ENCODE results near the gene NCAPG2. TPM values are rescaled to one million over a fixed set of nuclear protein-coding genes. Genes with fewer than 3 reads are reported as not detected.

NCAPG2 gene
- total RNA-seq, 2 experiments from 2014 or later = 61.8 to 111 TPM

DNA sequence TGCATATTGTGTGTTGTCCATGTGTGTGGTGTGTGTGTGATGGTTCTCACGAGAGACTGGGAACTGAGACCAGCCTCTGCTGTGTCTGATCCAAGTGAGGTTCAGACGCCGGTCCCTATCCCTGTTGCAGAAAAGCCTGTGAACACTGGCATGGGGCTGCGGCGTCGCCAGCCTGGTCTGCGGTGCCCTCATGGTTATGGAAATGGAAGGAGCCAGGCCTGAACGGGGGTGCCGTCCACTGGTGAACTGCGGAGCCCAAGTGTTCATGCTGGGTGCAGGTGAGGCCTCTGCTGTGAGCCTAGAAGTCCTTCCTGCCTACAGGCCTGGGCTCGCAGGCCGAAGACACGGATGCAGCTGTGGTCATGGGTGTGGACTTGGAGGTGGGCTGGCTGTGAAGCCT is 18.7 kb upstream of the NCAPG2 start:
- Histone ChIP-seq H3K9me3 (ENCODE audit: low read length) (no peaks in the 10 kb centered on the region), H3K4me1 (ENCODE audit: insufficient read depth, low read length, poor library complexity, severe bottlenecking) (no peaks in the 10 kb centered on the region), H2AFZ (ENCODE audit: low read length) (no peak overlapping the region), H3K4me3 (ENCODE audit: low read depth, low read length, poor library complexity, severe bottlenecking) (no peak overlapping the region), H3K36me3 (ENCODE audit: insufficient read depth, low read length) (no peaks in the 10 kb centered on the region), H3K27ac (ENCODE audit: low read depth, low read length, poor library complexity, severe bottlenecking) (no peak overlapping the region), H3K4me2 (ENCODE audit: low read length) (no peak overlapping the region), H3K79me2 (ENCODE audit: insufficient read depth, low read depth, low read length) (no peaks in the 10 kb centered on the region), H3K9me2 (ENCODE audit: insufficient read depth, low read length) (no peaks in the 10 kb centered on the region), H4K20me1 (ENCODE audit: insufficient read depth, low read length) (no peaks in the 10 kb centered on the region)
- BruUV-seq (replicated peaks) = no TSS peak
- CTCF ChIA-PET (ENCODE audit: unreplicated experiment) = no interaction called here
- intact Hi-C loops (cut with micrococcal nuclease; ENCODE audit: unreplicated experiment) = no loop called here
- TF ChIP-seq CTCF (conservative IDR thresholded peaks at IDR 0.05; ENCODE audit: low read length) (no peak), EZH2phosphoT487 (IDR thresholded peaks at IDR 0.05; ENCODE audit: borderline replicate concordance, low read depth, low read length) (no peak)
- DNase-seq (ENCODE audit: low spot score) = no peak
- POLR2A ChIA-PET = interaction anchor here (0.5 kb wide), 1 partner anchor 69 kb away, joined by 3 read pairs; no protein-coding TSS in a partner anchor

DNA sequence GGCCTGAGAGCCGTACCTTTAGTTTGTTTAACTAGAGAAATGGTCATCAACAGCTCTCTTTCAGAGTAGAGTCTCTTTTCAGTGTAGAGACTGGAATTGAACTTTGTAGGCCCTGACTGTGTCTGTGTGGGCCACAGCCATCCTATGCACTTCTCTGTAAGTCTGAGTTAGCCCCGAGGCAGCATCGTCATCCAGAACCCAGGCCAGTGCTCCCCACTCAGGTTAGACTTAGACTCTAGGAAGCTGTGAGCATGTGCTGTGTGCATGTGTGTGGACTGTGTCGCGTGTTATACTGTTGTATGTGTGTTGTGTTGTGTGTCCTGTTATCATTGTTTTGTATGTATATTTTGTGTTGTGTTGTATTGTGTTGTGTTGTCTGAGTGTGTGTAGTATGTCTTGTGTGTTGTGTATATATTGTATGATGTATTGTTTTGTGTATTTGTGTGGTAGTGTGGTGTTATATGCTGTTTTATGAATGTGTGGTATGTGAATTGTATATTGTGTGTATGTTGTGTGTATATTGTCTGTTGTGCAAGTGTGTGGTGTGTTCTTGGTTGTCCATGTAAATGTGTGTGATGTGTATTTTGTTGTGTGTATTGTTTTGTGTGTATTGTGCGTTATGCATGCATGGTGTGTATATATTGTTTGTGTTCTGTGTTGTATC is 18.1 kb upstream of the NCAPG2 start:
- TF ChIP-seq CTCF (conservative IDR thresholded peaks at IDR 0.05; ENCODE audit: low read length) = no peak
- TF ChIP-seq EZH2phosphoT487 (IDR thresholded peaks at IDR 0.05; ENCODE audit: borderline replicate concordance, low read depth, low read length) = no peak
- Histone ChIP-seq H3K9me2 (ENCODE audit: insufficient read depth, low read length) (no peaks in the 10 kb centered on the region), H4K20me1 (ENCODE audit: insufficient read depth, low read length) (no peaks in the 10 kb centered on the region), H3K27ac (ENCODE audit: low read depth, low read length, poor library complexity, severe bottlenecking) (no peak overlapping the region), H3K4me1 (ENCODE audit: insufficient read depth, low read length, poor library complexity, severe bottlenecking) (no peaks in the 10 kb centered on the region), H3K9me3 (ENCODE audit: low read length) (no peaks in the 10 kb centered on the region), H3K4me3 (ENCODE audit: low read depth, low read length, poor library complexity, severe bottlenecking) (no peak overlapping the region), H3K4me2 (ENCODE audit: low read length) (no peak overlapping the region), H3K36me3 (ENCODE audit: insufficient read depth, low read length) (no peaks in the 10 kb centered on the region), H2AFZ (ENCODE audit: low read length) (no peak overlapping the region), H3K79me2 (ENCODE audit: insufficient read depth, low read depth, low read length) (no peaks in the 10 kb centered on the region)
- POLR2A ChIA-PET = interaction anchor here (0.6 kb wide), 1 partner anchor 151 kb away, joined by 3 read pairs; no protein-coding TSS in a partner anchor
- intact Hi-C loops (cut with micrococcal nuclease; ENCODE audit: unreplicated experiment) = no loop called here
- no peak for DNase-seq (ENCODE audit: low spot score)
- CTCF ChIA-PET (ENCODE audit: unreplicated experiment) = no interaction called here
- no TSS peak for BruUV-seq (replicated peaks)

DNA sequence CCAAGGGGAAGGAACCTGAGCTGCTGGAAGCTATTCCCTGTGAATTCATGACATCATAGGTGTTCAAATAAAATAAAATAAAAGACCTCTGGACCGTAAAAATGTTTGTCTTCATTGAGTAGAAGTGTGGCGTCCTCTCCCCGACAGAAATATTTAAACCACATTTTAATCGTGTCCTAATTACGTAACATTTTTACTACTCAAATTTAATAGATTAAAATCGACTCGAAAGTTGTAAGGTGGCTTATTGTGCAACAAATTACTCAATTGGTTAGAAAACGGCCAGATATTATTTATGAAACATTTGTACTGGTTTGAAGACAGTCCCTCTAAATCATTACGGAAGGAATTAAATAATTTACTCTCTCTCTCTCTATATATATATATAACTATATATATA is 15.5 kb upstream of the NCAPG2 start:
- Histone ChIP-seq H3K4me3 (ENCODE audit: low read depth, low read length, poor library complexity, severe bottlenecking) (no peak overlapping the region), H3K9me3 (ENCODE audit: low read length) (no peaks in the 10 kb centered on the region), H3K36me3 (ENCODE audit: insufficient read depth, low read length) (no peaks in the 10 kb centered on the region), H3K4me1 (ENCODE audit: insufficient read depth, low read length, poor library complexity, severe bottlenecking) (peaks cover 10% of the 10 kb centered on the region), H4K20me1 (ENCODE audit: insufficient read depth, low read length) (no peaks in the 10 kb centered on the region), H3K27ac (ENCODE audit: low read depth, low read length, poor library complexity, severe bottlenecking) (no peak overlapping the region), H2AFZ (ENCODE audit: low read length) (no peak overlapping the region), H3K9me2 (ENCODE audit: insufficient read depth, low read length) (no peaks in the 10 kb centered on the region), H3K4me2 (ENCODE audit: low read length) (no peak overlapping the region), H3K79me2 (ENCODE audit: insufficient read depth, low read depth, low read length) (no peaks in the 10 kb centered on the region)
- BruUV-seq (replicated peaks) = no TSS peak
- ChIA-PET POLR2A (no interaction called here), CTCF (ENCODE audit: unreplicated experiment) (no interaction called here)
- DNase-seq (ENCODE audit: low spot score) = no peak
- intact Hi-C loops (cut with micrococcal nuclease; ENCODE audit: unreplicated experiment) = no loop called here
- TF ChIP-seq EZH2phosphoT487 (IDR thresholded peaks at IDR 0.05; ENCODE audit: borderline replicate concordance, low read depth, low read length) (no peak), CTCF (conservative IDR thresholded peaks at IDR 0.05; ENCODE audit: low read length) (no peak)
